Adipocyte (in vitro differentiated cells): Measurements from ENCODE around the gene ITGA11.
"Not testable (repeated sequence)": the region's sequence is repeated elsewhere in the genome, so short reads cannot be mapped to it uniquely, and the experiment has no call there.

Source experiments
- DNase-seq: peaks from one replicate; pipeline ENCODE4 v3.0.0-alpha.2; 2015; ENCODE audit warnings: low read depth
- H3K27me3 ChIP-seq: replicated peaks from 2 replicates; pipeline ENCODE4 v1.7.0; 2013; ENCODE audit warnings: mild to moderate bottlenecking, low read length, moderate library complexity; ENCODE audit not compliant: control insufficient read depth, insufficient read depth
- H3K36me3 ChIP-seq: 2 replicates; pipeline ENCODE4 v1.7.0; 2013; ENCODE audit warnings: low read length, mild to moderate bottlenecking, moderate library complexity; ENCODE audit not compliant: control insufficient read depth, insufficient read depth, severe bottlenecking
- H3K4me1 ChIP-seq: 2 replicates; pipeline ENCODE4 v1.7.0; 2013; ENCODE audit warnings: mild to moderate bottlenecking, low read length, moderate library complexity; ENCODE audit not compliant: control insufficient read depth, insufficient read depth
- H3K4me3 ChIP-seq: 2 replicates; pipeline ENCODE4 v1.7.0; 2013; ENCODE audit warnings: mild to moderate bottlenecking, low read length, moderate library complexity
- H3K9ac ChIP-seq: 2 replicates; pipeline ENCODE4 v1.7.0; 2013; ENCODE audit warnings: mild to moderate bottlenecking, low read length, moderate library complexity
- H3K9me3 ChIP-seq: 2 replicates; pipeline ENCODE4 v1.7.0; 2013; ENCODE audit warnings: mild to moderate bottlenecking, low read length, moderate library complexity; ENCODE audit not compliant: control insufficient read depth

The ITGA11 gene

GRCh38 chr15:68399096-68400065 lies 32.6 kb downstream of the ITGA11 start:
- H3K36me3 ChIP-seq = no peaks in the 10 kb centered on the region
- H3K9ac ChIP-seq = no peak overlapping the region
- no peak overlapping the region for H3K4me3 ChIP-seq
- H3K9me3 ChIP-seq = no peaks in the 10 kb centered on the region
- H3K4me1 ChIP-seq = no peaks in the 10 kb centered on the region
- DNase-seq = no peak
- no peaks in the 10 kb centered on the region for H3K27me3 ChIP-seq

- not testable (repeated sequence) for H3K9ac ChIP-seq, H3K27me3 ChIP-seq, H3K9me3 ChIP-seq, H3K4me1 ChIP-seq, H3K4me3 ChIP-seq, H3K36me3 ChIP-seq, DNase-seq
These were observed 34.0 kb downstream of the ITGA11 start for GRCh38 chr15:68397999-68398398.

GRCh38 chr15:68396068-68396467 lies 35.9 kb downstream of the ITGA11 start:
- no peak overlapping the region for H3K4me3 ChIP-seq
- H3K9me3 ChIP-seq = peaks cover 3% of the 10 kb centered on the region
- H3K36me3 ChIP-seq = no peaks in the 10 kb centered on the region
- H3K27me3 ChIP-seq = no peaks in the 10 kb centered on the region
- H3K9ac ChIP-seq = no peak overlapping the region
- DNase-seq = no peak
- no peaks in the 10 kb centered on the region for H3K4me1 ChIP-seq

- no peak overlapping the region for H3K9ac ChIP-seq
- no peaks in the 10 kb centered on the region for H3K4me1 ChIP-seq
- no peak for DNase-seq
- H3K27me3 ChIP-seq = no peaks in the 10 kb centered on the region
- H3K36me3 ChIP-seq = no peaks in the 10 kb centered on the region
- peaks cover 3% of the 10 kb centered on the region for H3K9me3 ChIP-seq
- H3K4me3 ChIP-seq = no peak overlapping the region
These were observed 40.8 kb downstream of the ITGA11 start for GRCh38 chr15:68391121-68391520.

- Histone ChIP-seq H3K36me3 (no peaks in the 10 kb centered on the region), H3K9me3 (peaks cover 3% of the 10 kb centered on the region), H3K4me3 (no peak overlapping the region), H3K4me1 (peaks cover under 1% of the 10 kb centered on the region), H3K27me3 (no peaks in the 10 kb centered on the region), H3K9ac (no peak overlapping the region)
- DNase-seq = no peak
These were observed 41.8 kb downstream of the ITGA11 start for GRCh38 chr15:68389936-68390817.

- H3K4me1 ChIP-seq = peaks cover 8% of the 10 kb centered on the region
- peaks cover 3% of the 10 kb centered on the region for H3K9me3 ChIP-seq
- H3K36me3 ChIP-seq = no peaks in the 10 kb centered on the region
- no peak overlapping the region for H3K4me3 ChIP-seq
- H3K27me3 ChIP-seq = no peaks in the 10 kb centered on the region
- no peak for DNase-seq
- H3K9ac ChIP-seq = no peak overlapping the region
These were observed 42.7 kb downstream of the ITGA11 start for GRCh38 chr15:68389041-68389930.

GRCh38 chr15:68387381-68388143 lies 44.4 kb downstream of the ITGA11 start:
- Histone ChIP-seq H3K27me3 (no peaks in the 10 kb centered on the region), H3K36me3 (no peaks in the 10 kb centered on the region), H3K9ac (no peak overlapping the region), H3K4me1 (peaks cover 17% of the 10 kb centered on the region), H3K9me3 (peaks cover 3% of the 10 kb centered on the region), H3K4me3 (no peak overlapping the region)
- DNase-seq = no peak

- H3K9ac ChIP-seq = no peak overlapping the region
- no peaks in the 10 kb centered on the region for H3K36me3 ChIP-seq
- peaks cover 17% of the 10 kb centered on the region for H3K4me1 ChIP-seq
- no peak overlapping the region for H3K4me3 ChIP-seq
- H3K27me3 ChIP-seq = no peaks in the 10 kb centered on the region
- H3K9me3 ChIP-seq = no peaks in the 10 kb centered on the region
- no peak for DNase-seq
These were observed 45.2 kb downstream of the ITGA11 start for GRCh38 chr15:68386587-68387288.

- no peaks in the 10 kb centered on the region for H3K27me3 ChIP-seq
- DNase-seq = no peak
- H3K9me3 ChIP-seq = no peaks in the 10 kb centered on the region
- H3K9ac ChIP-seq = no peak overlapping the region
- no peak overlapping the region for H3K4me3 ChIP-seq
- H3K36me3 ChIP-seq = no peaks in the 10 kb centered on the region
- H3K4me1 ChIP-seq = peaks cover 17% of the 10 kb centered on the region
These were observed 46.0 kb downstream of the ITGA11 start for GRCh38 chr15:68385671-68386586.
